CD4-positive, alpha-beta T cell treated with Interleukin-12 subunit alpha and Interleukin-12 subunit beta, for 1 hour (primary cell): ENCODE data around the gene GKAP1.
"Not testable (repeated sequence)": the region's sequence is repeated elsewhere in the genome, so short reads cannot be mapped to it uniquely, and the experiment has no call there.

Experiments
- DNase-seq: peaks from one replicate; pipeline ENCODE4 v3.0.0-alpha.2; 2020

The GKAP1 gene

DNA sequence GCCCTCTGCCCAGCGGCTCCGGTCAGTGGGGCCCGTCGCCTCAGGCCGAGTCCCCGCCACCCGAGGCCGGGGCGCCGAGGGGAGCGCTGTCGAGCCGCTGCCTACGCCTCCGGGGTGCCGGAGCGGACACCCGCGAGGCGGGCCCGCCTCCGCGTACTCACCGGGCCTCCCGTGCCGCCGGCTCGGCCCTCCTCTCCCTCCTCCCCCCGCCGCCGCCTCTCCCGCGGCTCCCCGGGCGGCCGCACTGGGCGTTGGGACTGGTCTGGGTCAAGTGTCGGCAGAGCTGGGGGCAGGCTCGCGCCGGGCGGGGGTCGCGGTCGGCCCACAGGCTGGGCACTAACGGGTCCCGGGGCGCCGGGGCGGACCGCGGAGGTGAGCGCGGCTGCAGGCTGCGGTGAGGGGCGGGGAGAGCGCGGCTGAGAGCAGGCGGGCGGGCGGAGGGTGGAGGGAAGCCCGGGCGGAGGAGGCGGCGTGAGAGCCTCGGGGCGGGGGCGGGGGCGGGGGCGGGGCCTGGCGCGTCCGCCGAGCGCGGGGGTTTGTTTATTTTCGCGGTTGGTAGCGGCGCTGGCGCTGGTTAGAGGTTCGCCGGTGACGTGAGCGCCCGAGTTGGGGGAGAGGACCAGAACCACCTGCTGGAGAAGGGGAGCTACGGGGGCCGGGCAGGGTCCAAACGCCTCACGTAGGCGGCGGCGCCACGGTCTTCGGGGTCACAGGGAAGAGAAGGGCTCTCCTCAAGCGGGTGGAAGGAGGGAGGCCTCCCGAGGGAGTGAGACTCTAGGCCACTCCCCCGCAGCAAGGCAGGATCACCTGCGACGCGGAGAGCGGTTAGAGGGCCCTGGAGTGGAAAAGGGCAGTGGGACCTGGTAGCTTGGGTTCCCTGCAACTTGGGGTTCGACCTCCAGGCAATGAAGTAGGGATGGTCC is at the start of gene GKAP1:
GKAP1 (minus strand) TSS at position 414 of the 923 bp plus-strand sequence. CDS start 11,252 bp downstream, outside the sequence.
- DNase-seq, result peak; percentile 90

DNA sequence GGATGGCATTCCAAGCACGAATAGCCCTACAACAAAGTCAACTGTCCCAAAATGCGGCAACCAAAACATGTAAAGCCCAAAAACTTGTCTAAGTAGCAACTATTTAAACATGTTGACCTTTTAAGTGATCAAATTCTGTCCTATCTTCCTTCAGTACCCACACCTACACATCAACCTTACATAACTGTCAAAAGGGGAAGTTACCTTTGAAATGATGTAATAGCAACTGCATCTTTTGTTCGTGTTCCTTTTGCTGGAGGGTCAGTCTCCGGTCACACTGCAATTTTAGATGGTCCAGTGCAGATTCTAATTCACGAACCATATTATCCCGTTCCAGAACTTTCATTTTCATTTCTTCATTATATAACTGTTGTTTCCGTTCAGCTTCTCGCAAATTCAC is 32.3 kb upstream of the GKAP1 start:
- not testable (repeated sequence) for DNase-seq

DNA sequence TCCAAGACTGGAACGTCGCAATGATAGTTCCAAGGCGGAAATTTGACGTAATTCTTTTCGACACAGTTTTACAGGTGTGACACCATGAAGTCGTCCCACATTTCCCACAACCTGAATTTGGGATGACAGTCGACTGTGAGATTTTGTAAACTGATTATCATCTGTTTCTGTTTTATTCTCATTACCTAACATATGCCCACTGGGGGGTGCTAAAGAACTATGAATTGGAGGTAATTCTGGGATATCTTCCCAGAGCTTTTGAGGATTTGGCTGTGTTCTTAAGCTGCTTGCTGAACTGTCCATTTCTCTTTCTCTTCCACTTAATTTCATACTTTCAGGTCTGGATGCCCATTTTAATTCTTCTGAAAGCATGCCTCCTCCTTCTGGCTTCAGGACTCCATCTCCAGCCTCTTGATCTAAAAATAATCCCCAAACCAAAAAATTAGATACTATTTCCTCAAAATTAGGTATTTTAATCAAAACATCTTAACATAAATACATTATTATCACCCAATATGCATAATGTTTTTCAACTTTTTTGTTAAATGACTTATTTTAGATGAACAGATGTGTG is 19.6 kb upstream of the GKAP1 start:
- DNase-seq, result not testable (repeated sequence)

DNA sequence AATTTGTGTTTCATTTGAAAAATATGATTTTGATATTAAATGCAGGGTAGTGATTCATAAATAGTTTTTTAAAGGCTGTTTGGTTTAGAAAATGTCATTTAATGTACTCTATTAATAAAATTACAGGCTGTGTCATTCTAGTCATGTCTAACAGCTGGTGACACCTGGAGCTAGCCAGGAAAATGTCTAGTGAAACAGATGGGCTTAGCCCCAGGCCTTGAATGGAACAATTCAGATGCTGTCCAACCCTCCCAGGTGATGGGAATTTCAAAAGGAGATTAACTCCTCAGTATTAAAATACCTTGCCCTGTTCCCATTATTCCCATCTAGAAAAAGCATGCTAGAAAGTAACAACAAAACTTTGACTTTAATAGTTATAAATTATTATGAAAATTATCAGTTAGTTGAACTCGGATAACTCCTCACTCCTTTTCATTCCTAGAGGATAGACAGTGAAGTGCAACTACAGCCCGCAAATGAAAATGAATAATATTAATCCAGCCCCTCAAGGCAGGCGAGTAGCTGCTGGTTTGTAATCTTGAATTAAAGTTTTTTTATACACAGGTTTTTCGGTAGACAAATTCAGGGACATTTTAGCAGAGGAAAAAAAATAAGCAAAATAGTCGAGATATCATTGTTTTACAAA is 13.0 kb upstream of the GKAP1 start:
- DNase-seq, result not testable (repeated sequence)

DNA sequence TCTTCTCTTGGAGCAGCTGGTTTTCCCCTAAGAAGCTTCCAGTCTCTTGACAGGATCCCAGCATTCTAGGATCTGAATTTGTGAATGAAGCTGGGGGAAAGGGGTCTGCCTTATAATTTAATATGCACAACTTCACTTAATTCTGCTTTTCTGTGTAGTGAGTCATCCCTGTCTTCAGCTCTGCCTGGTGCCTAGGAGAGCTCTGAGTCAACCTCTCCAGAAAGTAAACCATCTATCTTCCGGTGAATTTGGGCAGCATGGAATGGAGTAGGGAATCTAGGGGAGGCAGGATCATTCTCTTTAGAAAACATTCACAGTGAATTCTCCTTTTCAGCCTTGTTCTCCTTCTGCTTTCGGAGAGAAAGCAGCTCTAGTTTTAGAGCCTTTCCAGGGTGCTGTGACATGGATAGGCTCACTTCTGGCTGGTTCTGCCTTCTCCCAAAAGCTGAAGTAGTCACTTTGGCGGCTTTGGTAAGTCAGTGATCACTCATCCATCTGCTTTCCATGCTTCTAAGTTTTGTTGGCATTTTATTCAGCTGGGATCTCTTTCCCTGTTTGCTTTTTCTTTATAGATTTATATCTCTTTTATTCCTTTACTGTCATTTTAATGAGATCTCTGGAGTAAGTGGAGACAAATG is 7.5 kb upstream of the GKAP1 start:
- DNase-seq, result not testable (repeated sequence)

DNA sequence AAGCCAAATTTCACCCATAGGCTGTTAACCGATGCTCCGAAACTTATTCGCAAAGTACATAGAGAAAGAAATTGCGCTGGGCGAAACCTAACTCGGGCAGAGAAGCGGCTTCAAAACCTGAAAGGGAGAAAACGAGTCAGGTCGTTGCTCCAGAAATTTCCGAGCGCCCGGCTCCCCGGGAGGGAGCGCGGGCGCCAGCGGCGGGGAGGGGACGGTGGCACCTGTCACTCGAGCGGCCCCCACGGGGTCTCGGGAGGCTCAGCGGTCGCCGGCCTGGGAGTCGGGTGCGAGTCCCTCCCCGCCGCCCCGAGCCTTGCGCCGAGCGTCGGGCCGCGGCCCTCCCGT is 586 bp downstream of the GKAP1 start:
- peak; percentile 35 for DNase-seq

DNA sequence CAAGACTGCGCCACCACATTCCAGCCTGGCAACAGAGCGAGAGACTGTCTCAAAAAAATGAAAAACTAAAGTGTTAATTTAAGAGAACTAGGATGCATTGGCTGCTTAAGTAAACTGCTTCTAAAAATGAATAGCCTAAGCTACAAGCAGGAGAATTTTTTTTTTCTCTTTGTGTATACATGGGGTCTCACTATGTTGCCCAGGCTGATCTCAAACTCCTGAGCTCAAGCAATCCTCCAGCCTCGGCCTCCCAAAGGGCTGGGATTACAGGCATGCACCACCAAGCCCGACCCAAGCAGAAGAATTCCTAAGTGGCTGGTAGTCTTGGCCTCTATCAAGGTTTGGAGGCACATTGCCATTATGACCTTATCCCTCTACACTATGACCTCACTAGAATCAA is 2.4 kb downstream of the GKAP1 start:
- DNase-seq, result not testable (repeated sequence)

DNA sequence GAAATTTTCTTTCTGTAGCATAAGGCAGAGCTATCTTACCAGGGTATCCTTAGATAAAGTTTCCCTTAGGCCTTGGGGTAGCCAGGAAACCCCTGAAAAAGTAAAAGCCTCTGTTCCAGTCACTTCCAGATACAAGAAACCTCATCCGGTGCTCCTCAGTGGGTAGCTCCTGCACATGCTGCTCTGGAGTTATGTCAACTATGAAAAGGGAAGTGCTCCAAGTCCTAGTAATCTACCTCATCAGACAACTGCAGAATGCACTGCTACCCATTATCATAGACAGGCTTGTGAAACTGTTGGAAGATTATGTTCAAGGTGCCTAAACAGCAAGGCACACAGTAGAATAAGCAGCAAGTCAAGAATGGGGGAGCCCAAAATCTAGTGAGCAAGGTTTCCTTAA is 8.4 kb downstream of the GKAP1 start:
- DNase-seq, result not testable (repeated sequence)

DNA sequence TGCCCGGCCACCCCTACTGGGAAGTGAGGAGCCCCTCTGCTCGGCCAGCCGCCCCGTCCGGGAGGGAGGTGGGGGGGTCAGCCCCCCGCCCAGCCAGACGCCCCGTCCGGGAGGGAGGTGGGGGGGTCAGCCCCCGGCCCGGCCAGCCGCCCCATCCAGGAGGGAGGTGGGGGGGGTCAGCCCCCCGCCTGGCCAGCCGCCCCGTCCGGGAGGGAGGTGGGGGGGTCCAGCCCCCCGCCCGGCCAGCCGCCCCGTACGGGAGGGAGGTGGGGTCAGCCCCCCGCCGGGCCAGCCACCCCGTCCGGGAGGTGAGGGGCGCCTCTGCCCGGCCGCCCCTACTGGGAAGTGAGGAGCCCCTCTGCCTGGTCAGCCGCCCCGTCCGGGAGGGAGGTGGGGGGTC is 13.1 kb downstream of the GKAP1 start:
- DNase-seq, result not testable (repeated sequence)

DNA sequence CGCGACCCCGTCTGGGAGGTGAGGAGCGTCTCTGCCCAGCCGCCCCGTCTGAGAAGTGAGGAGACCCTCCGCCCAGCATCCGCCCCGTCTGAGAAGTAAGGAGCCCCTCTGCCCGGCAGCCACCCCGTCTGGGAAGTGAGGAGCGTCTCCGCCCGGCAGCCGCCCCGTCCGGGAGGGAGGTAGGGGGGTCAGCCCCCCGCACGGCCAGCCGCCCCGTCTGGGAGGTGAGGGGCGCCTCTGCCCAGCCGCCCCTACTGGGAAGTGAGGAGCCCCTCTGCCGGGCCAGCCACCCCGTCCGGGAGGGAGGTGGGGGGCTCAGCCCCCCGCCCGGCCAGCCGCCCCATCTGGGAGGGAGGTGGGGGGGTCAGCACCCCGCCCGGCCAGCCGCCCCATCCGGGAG is 13.6 kb downstream of the GKAP1 start:
- DNase-seq, result not testable (repeated sequence)

DNA sequence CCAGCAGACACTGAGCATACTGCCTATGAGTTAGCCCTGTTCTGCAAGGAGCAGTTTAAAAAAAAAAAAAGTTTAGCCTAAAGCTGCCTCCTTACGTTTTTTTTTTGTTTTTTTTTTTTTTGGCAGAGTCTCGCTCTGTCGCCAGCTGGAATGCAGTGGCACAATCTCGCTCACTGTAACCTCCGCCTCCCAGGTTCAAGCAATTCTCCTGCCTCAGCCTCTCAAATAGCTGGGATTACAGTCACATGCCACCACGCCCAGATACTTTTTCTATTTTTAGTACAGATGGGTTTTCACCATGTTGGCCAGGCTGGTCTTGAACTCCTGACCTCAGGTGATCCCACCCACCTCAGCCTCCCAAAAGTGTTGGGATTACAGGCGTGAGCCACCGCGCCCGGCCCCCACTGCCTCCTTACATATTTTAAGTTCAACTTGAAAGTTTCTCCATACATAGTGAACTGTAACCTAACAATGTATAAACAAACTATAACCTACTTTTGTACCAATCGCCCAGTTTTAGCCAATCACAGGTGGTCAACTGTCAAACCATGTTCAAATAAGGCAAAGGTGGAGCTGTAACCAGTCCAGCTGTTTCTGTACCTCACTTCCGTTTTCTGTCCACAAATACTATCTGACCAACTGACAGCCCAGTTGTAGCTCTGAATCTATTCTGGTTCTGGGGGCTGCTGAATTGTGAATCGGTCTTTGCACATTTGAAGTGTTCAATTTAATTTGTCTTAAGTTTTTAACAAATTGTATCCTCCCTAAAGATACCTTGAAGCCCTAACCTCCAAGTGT is 17.1 kb downstream of the GKAP1 start:
- DNase-seq, result no peak

DNA sequence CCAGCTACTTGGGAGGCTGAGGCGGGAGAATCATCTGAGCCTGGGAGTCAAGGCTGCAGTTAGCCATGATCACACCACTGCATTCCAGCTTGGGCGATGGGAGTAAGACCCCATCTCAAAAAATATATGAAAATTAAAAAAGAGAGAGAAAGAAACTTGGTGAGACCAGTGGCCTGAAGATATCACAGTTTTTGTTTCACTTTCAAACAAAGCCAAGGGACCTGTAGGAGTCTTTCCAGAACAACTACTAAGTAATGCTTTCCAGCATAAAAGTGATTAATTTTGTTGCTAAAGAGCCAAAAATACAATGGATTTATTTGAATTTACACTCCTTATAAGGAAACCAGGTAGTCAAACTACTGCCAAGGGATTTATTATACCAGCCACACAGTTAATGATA is 23.5 kb downstream of the GKAP1 start:
- no peak for DNase-seq

DNA sequence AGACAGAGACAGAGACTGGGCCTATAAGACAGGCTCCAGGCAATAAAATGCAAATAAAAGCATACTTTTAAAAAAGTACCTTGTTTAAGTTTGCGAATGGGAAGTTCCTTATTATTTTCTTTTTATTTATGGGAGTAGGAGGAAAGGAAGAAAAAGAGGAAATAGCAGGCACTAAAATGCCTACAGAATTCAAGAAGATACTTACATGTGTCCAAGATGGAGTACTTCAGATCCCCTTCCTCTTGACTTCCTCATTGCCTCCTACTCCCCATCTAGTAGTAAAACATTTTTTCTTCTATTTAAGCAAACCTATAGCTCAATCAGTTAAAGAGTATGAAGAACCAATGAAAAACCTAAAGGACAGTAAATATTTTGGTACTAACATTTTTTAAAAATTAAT is 24.8 kb downstream of the GKAP1 start:
- DNase-seq, result no peak

DNA sequence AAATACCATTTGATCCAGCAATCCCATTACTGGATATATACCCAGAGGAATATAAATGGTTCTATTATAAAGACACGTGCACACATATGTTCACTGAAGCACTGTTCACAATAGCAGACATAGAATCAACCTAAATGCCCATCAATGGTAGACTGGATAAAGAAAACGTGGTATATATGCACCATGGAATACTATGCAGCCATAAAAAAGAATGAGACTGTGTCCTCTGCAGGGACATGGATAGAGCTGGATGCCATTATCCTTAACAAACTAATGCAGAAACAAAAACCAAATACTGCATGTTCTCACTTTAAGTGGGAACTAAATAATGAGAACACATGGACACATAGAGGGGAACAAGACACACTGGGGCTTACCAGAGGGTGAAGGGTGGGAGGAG is 39.4 kb downstream of the GKAP1 start:
- no peak for DNase-seq

DNA sequence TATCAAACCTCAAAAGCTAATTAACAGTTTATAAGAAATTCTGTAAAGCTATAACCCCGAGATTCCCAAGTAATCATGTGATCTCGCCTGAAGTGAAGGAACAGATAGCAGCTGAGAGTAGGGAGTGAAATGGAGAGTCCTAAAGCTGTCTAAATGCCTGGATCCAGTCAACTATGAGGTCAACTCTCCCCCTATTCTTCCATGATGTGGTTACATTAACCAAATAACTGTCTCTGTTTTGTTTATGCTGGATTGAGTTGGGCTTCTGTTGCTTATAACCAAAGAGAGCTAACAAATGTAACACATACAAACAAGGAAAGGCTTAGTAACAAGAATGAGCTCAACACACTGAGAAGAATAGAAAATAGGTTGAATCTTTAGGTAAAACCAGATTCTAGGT is 41.6 kb downstream of the GKAP1 start:
- no peak for DNase-seq

DNA sequence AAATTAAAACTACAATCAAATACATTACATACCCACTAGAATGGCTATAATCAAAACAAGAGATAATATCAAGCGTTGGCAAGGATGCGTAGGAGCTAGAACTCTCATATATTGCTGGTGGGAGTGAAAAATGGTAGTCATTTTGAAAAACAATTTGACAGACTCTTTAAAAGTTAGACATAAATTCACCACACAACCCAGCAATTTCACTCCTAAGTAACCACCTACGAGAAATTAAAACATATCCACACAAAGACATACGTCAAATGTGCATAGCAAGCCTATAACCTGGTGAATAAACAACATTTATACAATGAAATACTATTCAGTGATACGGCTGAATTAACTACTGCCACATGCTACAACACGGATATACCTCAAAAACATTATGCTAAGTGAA is 44.7 kb downstream of the GKAP1 start:
- DNase-seq, result no peak

DNA sequence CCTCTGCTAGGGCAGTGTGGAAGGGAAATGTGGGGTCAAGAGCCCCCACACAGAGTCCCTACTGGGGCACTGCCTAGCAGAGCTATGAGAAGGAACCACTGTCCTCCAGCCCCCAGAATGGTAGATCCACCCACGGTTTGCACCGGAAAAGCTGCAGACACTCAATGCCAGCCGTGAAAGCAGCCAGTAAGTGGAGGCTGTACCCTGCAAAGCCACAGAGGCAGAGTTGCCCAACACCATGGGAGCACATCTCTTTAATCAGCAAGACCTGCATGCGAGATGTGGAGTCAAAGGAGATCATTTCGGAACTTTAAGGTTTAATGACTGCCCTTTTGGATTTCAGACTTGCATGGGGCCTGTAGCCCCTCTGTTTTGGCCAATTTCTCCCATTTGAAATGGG is 52.2 kb downstream of the GKAP1 start:
- no peak for DNase-seq

DNA sequence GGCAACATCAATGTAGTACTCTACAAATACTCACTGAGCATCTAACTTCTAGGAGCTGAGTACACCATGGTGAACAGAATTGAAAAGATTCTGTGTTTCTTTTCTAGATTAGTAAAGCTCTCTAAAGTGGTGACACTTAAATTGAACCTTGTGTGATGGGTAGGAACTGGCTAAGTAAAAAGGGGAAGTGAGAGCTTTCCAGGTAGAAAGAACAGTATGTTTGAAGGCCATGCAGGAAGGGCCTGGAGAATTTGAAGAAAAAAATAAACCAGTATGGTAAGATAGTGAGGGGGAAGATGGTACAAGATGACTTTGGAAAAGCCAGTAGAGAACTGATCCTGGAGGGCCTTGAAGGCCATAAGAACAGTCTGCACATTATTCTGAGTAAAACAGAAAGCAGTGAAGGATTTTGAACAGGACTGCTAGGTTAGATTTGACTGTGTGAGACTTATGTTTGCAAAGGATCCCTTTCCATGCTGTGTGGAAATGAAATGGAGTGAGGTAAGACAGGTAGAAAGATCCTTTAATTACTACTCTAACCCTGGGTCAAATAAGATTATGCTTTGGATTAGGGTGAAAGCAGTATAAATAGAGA is 63.1 kb downstream of the GKAP1 start:
- DNase-seq, result no peak

DNA sequence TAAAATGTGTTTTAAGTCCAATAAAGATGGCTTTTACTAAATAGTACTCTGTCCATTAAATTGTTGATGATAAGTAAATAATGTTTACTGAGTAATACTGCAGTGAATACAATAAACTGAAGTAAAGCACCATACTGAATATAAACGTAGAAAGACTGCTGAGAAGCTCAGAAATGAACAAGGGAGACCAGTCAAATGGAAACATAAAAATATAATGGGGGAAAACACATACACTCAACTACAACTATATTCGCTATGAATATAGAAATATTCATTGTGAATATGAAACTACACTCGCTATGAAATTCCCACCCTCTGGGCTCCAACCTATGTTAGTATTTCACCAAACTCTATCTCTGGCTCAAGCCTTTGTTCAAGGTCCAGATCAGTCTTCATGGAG is 67.9 kb downstream of the GKAP1 start:
- DNase-seq, result no peak

DNA sequence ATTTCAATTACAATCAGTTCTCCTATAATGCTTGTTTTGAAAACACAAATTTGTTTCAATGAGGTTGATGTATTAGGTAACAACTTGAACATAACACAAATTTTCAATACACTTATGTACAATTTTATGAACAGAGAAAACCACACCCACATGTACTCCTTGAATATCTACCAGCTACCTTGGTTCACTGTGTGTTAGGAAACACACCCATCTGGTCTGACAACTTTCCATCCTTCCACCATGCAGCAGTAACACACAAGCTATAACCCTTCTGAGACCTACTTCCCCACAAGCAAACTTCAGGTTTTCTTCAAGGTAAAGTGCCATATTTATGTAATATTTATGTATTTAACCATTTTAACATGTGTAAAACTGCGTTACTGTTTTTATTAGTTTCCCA is 73.4 kb downstream of the GKAP1 start:
- DNase-seq, result no peak

DNA sequence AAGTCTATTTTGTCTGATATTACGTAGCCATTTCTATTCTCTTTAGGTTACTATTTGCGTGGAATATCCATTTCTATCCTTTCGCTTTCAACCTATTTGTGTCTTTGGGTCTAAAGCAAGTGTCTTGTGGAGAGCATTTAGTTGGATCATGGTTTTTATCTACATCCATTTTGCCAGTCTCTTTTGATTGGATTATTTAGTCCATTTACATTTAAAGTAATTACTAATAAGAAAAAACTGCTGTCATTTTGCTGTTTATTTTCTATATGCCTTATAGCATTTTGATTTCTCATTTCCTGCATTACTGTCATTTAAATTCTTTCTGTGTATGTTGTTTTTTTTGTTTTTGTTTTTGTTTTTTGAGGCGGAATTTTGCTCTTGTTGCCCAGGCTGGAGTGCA is 83.8 kb downstream of the GKAP1 start:
- DNase-seq, result no peak
